ENCODE measurements around the gene DAND5.

DAND5 gene

GRCh38 chr19:13012390-13012689, 43.0 kb downstream of the DAND5 start:
- Mint-ChIP-seq H3K4me1 (peaks cover 12% of the 10 kb centered on the region), H3K36me3 (ENCODE audit: low read depth) (no peaks in the 10 kb centered on the region), H3K9me3 (no peaks in the 10 kb centered on the region), H3K27ac (no peak overlapping the region), H3K4me3 (no peak overlapping the region), H3K27me3 (ENCODE audit: low read depth, poor library complexity) (peaks cover 100% of the 10 kb centered on the region)
- TF ChIP-seq CTCF (IDR thresholded peaks at IDR 0.05) = no peak
- no peak for DNase-seq

GRCh38 chr19:13012690-13013608, 43.6 kb downstream of the DAND5 start:
- no peak overlapping the region for H3K4me3 Mint-ChIP-seq
- H3K36me3 Mint-ChIP-seq (ENCODE audit: low read depth) = no peaks in the 10 kb centered on the region
- no peak for DNase-seq
- H3K27me3 Mint-ChIP-seq (ENCODE audit: low read depth, poor library complexity) = peaks cover 100% of the 10 kb centered on the region
- no peaks in the 10 kb centered on the region for H3K9me3 Mint-ChIP-seq
- TF ChIP-seq CTCF (IDR thresholded peaks at IDR 0.05) = no peak
- peaks cover 16% of the 10 kb centered on the region for H3K4me1 Mint-ChIP-seq
- H3K27ac Mint-ChIP-seq = no peak overlapping the region

- Mint-ChIP-seq H3K36me3 (ENCODE audit: low read depth) (no peaks in the 10 kb centered on the region), H3K4me1 (peaks cover 16% of the 10 kb centered on the region), H3K9me3 (no peaks in the 10 kb centered on the region), H3K27ac (no peak overlapping the region), H3K27me3 (ENCODE audit: low read depth, poor library complexity) (peaks cover 100% of the 10 kb centered on the region), H3K4me3 (no peak overlapping the region)
- no peak for TF ChIP-seq CTCF (IDR thresholded peaks at IDR 0.05)
- no peak for DNase-seq
Measured at GRCh38 chr19:13013649-13014048, 44.3 kb downstream of the DAND5 start.

- H3K4me1 Mint-ChIP-seq = peaks cover 16% of the 10 kb centered on the region
- H3K27ac Mint-ChIP-seq = no peak overlapping the region
- H3K4me3 Mint-ChIP-seq = no peak overlapping the region
- peaks cover 100% of the 10 kb centered on the region for H3K27me3 Mint-ChIP-seq (ENCODE audit: low read depth, poor library complexity)
- H3K9me3 Mint-ChIP-seq = no peaks in the 10 kb centered on the region
- H3K36me3 Mint-ChIP-seq (ENCODE audit: low read depth) = no peaks in the 10 kb centered on the region
- DNase-seq = no peak
- no peak for TF ChIP-seq CTCF (IDR thresholded peaks at IDR 0.05)
Measured at GRCh38 chr19:13014101-13014920, 44.9 kb downstream of the DAND5 start.

- no peak for DNase-seq
- Mint-ChIP-seq H3K4me3 (no peak overlapping the region), H3K4me1 (peaks cover 16% of the 10 kb centered on the region), H3K27me3 (ENCODE audit: low read depth, poor library complexity) (peaks cover 100% of the 10 kb centered on the region), H3K36me3 (ENCODE audit: low read depth) (no peaks in the 10 kb centered on the region), H3K27ac (no peak overlapping the region), H3K9me3 (no peaks in the 10 kb centered on the region)
- TF ChIP-seq CTCF (IDR thresholded peaks at IDR 0.05) = no peak
Measured at GRCh38 chr19:13014921-13015280, 45.5 kb downstream of the DAND5 start.

Measured in nephron progenitor cell (in vitro differentiated cells).